Vagina (tissue), 2 donors: ENCODE results near the gene NCDN.

ENCODE experiments used
- CTCF ChIP-seq, 3 experiments: fragments of 450-650 bp in 2 of 3; fragments of 200-600 bp in 1 of 3; sonication (generic) in 1 of 3; IDR thresholded peaks; one replicate each; pipeline ENCODE4 v1.5.1; 2017 to 2019; ENCODE audit warnings: antibody characterized with exemption in 3 of 3, mild to moderate bottlenecking in 2 of 3, moderate library complexity in 2 of 3
- POLR2A ChIP-seq, 2 donors: fragments of 450-650 bp; IDR thresholded peaks; one replicate each; pipeline ENCODE4 v1.6.1; 2017; ENCODE audit warnings: antibody characterized with exemption in 2 of 2, mild to moderate bottlenecking in 2 of 2, moderate library complexity in 2 of 2
- POLR2AphosphoS5 ChIP-seq, 2 donors: sonication (generic); formaldehyde crosslinking; IDR thresholded peaks; one replicate each; pipeline ENCODE4 v1.9.0; 2017; ENCODE audit warnings: antibody characterized with exemption in 2 of 2, mild to moderate bottlenecking in 2 of 2, low read depth in 1 of 2; ENCODE audit not compliant: insufficient read depth in 1 of 2

- TF ChIP-seq POLR2A (IDR thresholded peaks at IDR 0.05) (no peak), CTCF (IDR thresholded peaks at IDR 0.05) (no peak), POLR2AphosphoS5 (IDR thresholded peaks at IDR 0.05; ENCODE audit: insufficient read depth in 1 of 2, low read depth in 1 of 2) (no peak)
These were observed 33.6 kb downstream of the NCDN start for GRCh38 chr1:35591211-35591610.
